C4-2B (cell line): ENCODE measurements around the gene GAPDH.

Experiments
- CTCF ChIP-seq: fragments of 450-650 bp; conservative IDR thresholded peaks from 2 replicates; pipeline ENCODE4 v1.5.1; 2017; ENCODE audit warnings: mild to moderate bottlenecking
- ZFX ChIP-seq: fragments of 450-650 bp; IDR thresholded peaks from 2 replicates; pipeline ENCODE4 v1.6.1; 2017

GRCh38 chr12:6535697-6535946, 1.3 kb downstream of the GAPDH start:
- no peak for TF ChIP-seq CTCF
- TF ChIP-seq ZFX, result no peak
